Caco-2 (cell line): ENCODE data around the gene TMEM43. TPM values are rescaled to one million over a fixed set of nuclear protein-coding genes. Genes with fewer than 3 reads are reported as not detected.
A peak's percentile ranks its signal among the peaks of the same experiment; 100 is the strongest.

Source experiments
- BruUV-seq: library from RNA; stranded (reverse); fragments of 400-500 nt; replicated peaks from 2 replicates; lab custom pipeline; 2021; lab: Mats Ljungman, UMichigan
- CTCF ChIA-PET: fragments of 300-600 bp; sonication (Branson Sonifier 250); formaldehyde crosslinking; loops from one replicate; lab custom pipeline; 2022; ENCODE audit warnings: antibody characterized with exemption; lab: Charles Lee
- POLR2A ChIA-PET: fragments of 300-600 bp; sonication (Branson Sonifier 250); formaldehyde crosslinking; loops from one replicate; lab custom pipeline; 2022; ENCODE audit warnings: antibody characterized with exemption; lab: Charles Lee
- DNase-seq, 2 experiments: peaks; one replicate each; pipeline versions ENCODE4 v3.0.0 to v3.0.0-alpha.2; 2020 to 2022
- H3K27me3 ChIP-seq: replicated peaks from 2 replicates; pipeline ENCODE4 v1.6.0; 2011; ENCODE audit warnings: low read length; ENCODE audit not compliant: control insufficient read depth, insufficient read depth
- H3K36me3 ChIP-seq: 2 replicates; pipeline ENCODE4 v1.5.1; 2011; ENCODE audit warnings: low read length; ENCODE audit not compliant: control insufficient read depth, insufficient read depth
- H3K4me1 ChIP-seq: fragments of 250-450 bp; sonication (Bioruptor Pico); 2 replicates; pipeline ENCODE4 v1.5.1; 2020; ENCODE audit warnings: mild to moderate bottlenecking
- H3K4me3 ChIP-seq: 2 replicates; pipeline ENCODE4 v1.5.1; 2011; ENCODE audit warnings: low read depth, mild to moderate bottlenecking, control low read depth, low read length
- H3K9me3 ChIP-seq: fragments of 250-450 bp; sonication (Bioruptor Pico); 2 replicates; pipeline ENCODE4 v1.5.1; 2020; ENCODE audit warnings: mild to moderate bottlenecking, moderate library complexity
- H3K27ac Mint-ChIP-seq: one replicate; pipeline ENCODE4 v1.8.0; 2022; ENCODE audit warnings: mixed read lengths; ENCODE audit not compliant: unreplicated experiment
- H3K27me3 Mint-ChIP-seq: one replicate; pipeline ENCODE4 v1.8.0; 2022; ENCODE audit warnings: mixed read lengths; ENCODE audit not compliant: insufficient read depth, unreplicated experiment
- H3K36me3 Mint-ChIP-seq: one replicate; pipeline ENCODE4 v1.8.0; 2022; ENCODE audit warnings: mild to moderate bottlenecking, mixed read lengths; ENCODE audit not compliant: insufficient read depth, unreplicated experiment
- H3K4me1 Mint-ChIP-seq: one replicate; pipeline ENCODE4 v1.8.0; 2022; ENCODE audit warnings: low read depth, mixed read lengths; ENCODE audit not compliant: unreplicated experiment
- H3K4me3 Mint-ChIP-seq: one replicate; pipeline ENCODE4 v1.8.0; 2022; ENCODE audit warnings: mild to moderate bottlenecking, moderate library complexity, mixed read lengths; ENCODE audit not compliant: unreplicated experiment
- H3K9me3 Mint-ChIP-seq: one replicate; pipeline ENCODE4 v1.8.0; 2022; ENCODE audit warnings: mixed read lengths; ENCODE audit not compliant: unreplicated experiment
- CTCF ChIP-seq, 2 experiments: fragments of 200-600 bp in 1 of 2; IDR thresholded peaks; 1 replicate in 1 of 2; 2 replicates in 1 of 2; pipeline versions ENCODE4 v1.5.1 to v1.8.0; 2011 to 2022; ENCODE audit warnings: antibody characterized with exemption in 1 of 2, control low read depth in 1 of 2, inconsistent platforms in 1 of 2, low read depth in 1 of 2, low read length in 1 of 2, mild to moderate bottlenecking in 1 of 2, moderate library complexity in 1 of 2; ENCODE audit not compliant: insufficient read depth in 1 of 2, severe bottlenecking in 1 of 2, unreplicated experiment in 1 of 2
- intact Hi-C: fragments of 100-400 bp; cut with micrococcal nuclease; formaldehyde crosslinking; loops from one replicate; pipeline ENCODE4 v1.10.0; 2022; ENCODE audit not compliant: unreplicated experiment
- total RNA-seq: library from RNA; stranded (reverse); gene quantifications from 2 replicates; pipeline ENCODE4 v1.2.3, GENCODE V29; 2022

TMEM43 gene
- total RNA-seq, 1 experiment from 2014 or later: 35.2 TPM

DNA sequence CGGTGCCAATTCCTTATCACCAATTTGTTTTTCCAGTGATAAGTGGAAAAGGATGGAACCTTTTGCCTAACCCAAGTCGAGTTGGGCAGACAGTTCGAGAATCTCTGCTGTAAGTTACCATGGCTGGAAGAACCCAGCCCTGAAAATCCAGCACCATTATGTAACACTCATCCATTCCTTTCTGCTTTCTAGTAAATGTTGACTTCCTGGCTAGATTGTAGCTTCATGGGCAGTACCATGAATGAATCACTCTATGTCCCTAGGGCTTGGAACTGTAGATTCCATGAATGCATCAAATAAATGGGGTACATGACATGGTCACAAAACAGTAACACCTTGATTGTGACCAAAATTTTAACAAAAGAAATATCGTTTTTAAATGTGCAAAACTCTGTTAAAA is 14.2 kb upstream of the TMEM43 start:
- no peaks in the 10 kb centered on the region; the same call in 1 of the 2 replicates for H3K36me3 ChIP-seq
- POLR2A ChIA-PET: no interaction called here

DNA sequence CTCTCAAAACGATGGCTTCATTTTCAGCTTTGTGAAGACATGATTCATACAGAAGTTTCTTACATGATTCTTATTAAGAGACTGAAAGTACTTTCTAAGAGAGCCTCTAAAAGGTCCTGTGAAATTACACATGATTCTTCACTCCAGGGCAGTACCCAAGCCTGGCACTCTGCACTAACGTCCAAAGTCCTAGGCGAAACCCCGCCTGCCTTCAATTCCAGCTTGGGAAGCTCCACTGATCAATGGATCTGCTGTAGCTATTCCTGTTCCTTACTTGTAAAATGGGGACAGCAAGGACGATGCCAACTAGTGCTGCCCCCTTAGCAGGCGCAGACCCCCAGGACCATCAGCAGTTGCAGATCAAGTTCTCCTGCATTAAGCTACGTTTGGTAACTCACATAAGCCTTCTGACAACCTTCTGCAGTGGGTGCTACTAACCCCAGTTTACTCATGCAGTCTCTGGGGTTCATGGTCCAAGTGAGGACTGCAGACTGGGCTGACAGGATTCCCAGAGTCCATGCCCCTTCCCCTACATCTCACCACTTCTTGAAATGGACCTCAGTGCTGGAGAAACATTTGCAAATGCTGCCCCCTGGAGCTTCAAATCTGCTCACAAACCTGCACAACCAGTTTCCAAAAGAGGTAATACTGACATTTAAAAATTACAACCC is 10.8 kb upstream of the TMEM43 start:
- Histone ChIP-seq H3K9me3 (no peaks in the 10 kb centered on the region), H3K4me3 (no peak overlapping the region), H3K4me1 (peaks cover 8% of the 10 kb centered on the region; the same call in 1 of the 2 replicates), H3K27me3 (no peaks in the 10 kb centered on the region), H3K36me3 (no peaks in the 10 kb centered on the region; the same call in 1 of the 2 replicates)
- peak; percentile 62 to 66 for DNase-seq
- no TSS peak for BruUV-seq
- Mint-ChIP-seq H3K36me3 (peaks cover 12% of the 10 kb centered on the region), H3K9me3 (no peaks in the 10 kb centered on the region), H3K4me3 (no peak overlapping the region), H3K4me1 (no peaks in the 10 kb centered on the region), H3K27me3 (no peaks in the 10 kb centered on the region), H3K27ac (no peak overlapping the region)
- intact Hi-C loops: loop anchor here (1.0 kb wide), 2 partner anchors 163 to 218 kb away; no protein-coding TSS in a partner anchor
- ChIA-PET CTCF (interaction anchor here (0.7 to 3.2 kb wide), 6 partner anchors 10 to 229 kb away, joined by 3 to 38 read pairs (median 4); partner anchors contain the start of genes CHCHD4 and TMEM43), POLR2A (interaction anchor here (1.4 kb wide), 1 partner anchor 11 kb away, joined by 4 read pairs; the partner anchor contains the start of genes CHCHD4 and TMEM43)
- peak; percentile 42 to 68 for TF ChIP-seq CTCF (IDR thresholded peaks at IDR 0.05; ENCODE audit: insufficient read depth in 1 of 2, low read depth in 1 of 2, low read length in 1 of 2, severe bottlenecking in 1 of 2, unreplicated experiment in 1 of 2)

More for the DNA sequence above, 14.2 kb upstream of the TMEM43 start:
- H3K27ac Mint-ChIP-seq: no peak overlapping the region
- no peaks in the 10 kb centered on the region for H3K4me1 Mint-ChIP-seq
- H3K9me3 ChIP-seq: no peaks in the 10 kb centered on the region
- no peak overlapping the region for H3K4me3 Mint-ChIP-seq
- peaks cover 8% of the 10 kb centered on the region; the same call in 1 of the 2 replicates for H3K4me1 ChIP-seq
- no peaks in the 10 kb centered on the region for H3K27me3 ChIP-seq
- intact Hi-C loops: no loop called here
- no TSS peak for BruUV-seq
- no peaks in the 10 kb centered on the region for H3K27me3 Mint-ChIP-seq
- peaks cover 12% of the 10 kb centered on the region for H3K36me3 Mint-ChIP-seq
- CTCF ChIA-PET: interaction anchor here (1.1 kb wide), 1 partner anchor 214 kb away, joined by 3 read pairs; no protein-coding TSS in a partner anchor
- H3K4me3 ChIP-seq: no peak overlapping the region
- no peaks in the 10 kb centered on the region for H3K9me3 Mint-ChIP-seq
- no peak for TF ChIP-seq CTCF (IDR thresholded peaks at IDR 0.05; ENCODE audit: insufficient read depth in 1 of 2, low read depth in 1 of 2, low read length in 1 of 2, severe bottlenecking in 1 of 2, unreplicated experiment in 1 of 2)
- DNase-seq: no peak

DNA sequence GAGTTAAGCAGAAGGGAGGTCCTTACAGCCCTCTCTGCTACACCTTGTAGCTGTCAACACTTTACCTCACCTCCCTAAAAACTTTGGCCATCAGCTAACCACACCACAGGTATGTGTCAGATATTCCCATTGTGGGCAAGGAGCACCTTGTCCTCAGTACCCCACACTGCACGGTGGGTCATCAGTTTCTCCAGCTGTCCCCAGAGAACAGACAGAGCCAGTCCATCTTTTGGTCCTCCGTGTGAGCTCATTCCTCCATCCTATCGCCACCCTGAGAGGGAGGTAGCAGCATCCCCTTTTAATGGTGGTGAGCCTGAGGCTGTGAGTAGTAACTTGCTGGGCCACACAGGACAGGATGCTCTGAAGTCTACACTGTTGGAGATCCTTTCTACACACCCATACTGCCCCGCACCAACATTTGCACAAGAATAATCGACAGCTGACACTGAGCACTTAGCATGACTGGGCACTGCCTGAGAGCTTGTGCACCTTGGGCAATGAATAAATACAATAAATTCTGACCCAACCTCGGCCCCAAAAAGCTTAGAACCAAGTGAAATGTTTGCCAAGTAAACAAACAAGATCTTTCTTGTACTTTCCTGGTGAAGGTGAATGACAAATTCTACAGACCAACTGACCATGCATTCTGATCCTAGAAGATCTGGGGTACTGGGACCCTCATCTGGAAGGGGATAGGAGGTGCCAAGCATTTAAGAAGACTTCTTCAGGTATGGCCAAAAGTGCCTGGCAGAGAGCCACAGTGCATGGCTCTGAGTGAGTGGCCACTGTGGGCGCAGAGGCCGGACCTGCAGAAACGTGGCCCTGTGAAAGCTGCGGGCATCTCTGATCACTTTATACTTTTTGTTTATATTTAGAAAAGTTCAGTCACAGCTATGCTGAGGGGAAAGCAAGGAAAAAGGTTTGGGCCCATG is 7.1 kb upstream of the TMEM43 start:
- peaks cover 15% of the 10 kb centered on the region for H3K4me1 Mint-ChIP-seq
- no peak for TF ChIP-seq CTCF (IDR thresholded peaks at IDR 0.05; ENCODE audit: insufficient read depth in 1 of 2, low read depth in 1 of 2, low read length in 1 of 2, severe bottlenecking in 1 of 2, unreplicated experiment in 1 of 2)
- no TSS peak for BruUV-seq
- H3K27ac Mint-ChIP-seq: no peak overlapping the region
- POLR2A ChIA-PET: no interaction called here
- no peak overlapping the region for H3K4me3 Mint-ChIP-seq
- no peaks in the 10 kb centered on the region for H3K9me3 Mint-ChIP-seq
- no peak for DNase-seq
- H3K27me3 Mint-ChIP-seq: no peaks in the 10 kb centered on the region
- intact Hi-C loops: no loop called here
- CTCF ChIA-PET: interaction anchor here (0.8 to 1.4 kb wide), 3 partner anchors 35 to 232 kb away, joined by 3 to 4 read pairs (median 3); no protein-coding TSS in a partner anchor
- H3K36me3 Mint-ChIP-seq: peaks cover 15% of the 10 kb centered on the region
- no peaks in the 10 kb centered on the region for H3K9me3 ChIP-seq
- no peak overlapping the region for H3K4me3 ChIP-seq
- H3K36me3 ChIP-seq: no peaks in the 10 kb centered on the region
- H3K4me1 ChIP-seq: peaks cover 8% of the 10 kb centered on the region; the same call in 1 of the 2 replicates
- H3K27me3 ChIP-seq: no peaks in the 10 kb centered on the region
